IMR-90 (cell line): ENCODE measurements around the gene SRGN. TPM values are rescaled to one million over a fixed set of nuclear protein-coding genes. Genes with fewer than 3 reads are reported as not detected.
A peak's percentile ranks its signal among the peaks of the same experiment; 100 is the strongest.

Source experiments
- ATAC-seq: fragments of 200-7000 bp; cut with Tn5 transposase; 2 replicates; pipeline ENCODE4 v1.9.1; 2020; ENCODE audit warnings: low read depth, mild to moderate bottlenecking, moderate library complexity
- Bru-seq: library from RNA; stranded (reverse); fragments of 400-500 nt; gene quantifications from one replicate; lab custom pipeline; 2021; lab: Mats Ljungman, UMichigan
- BruChase-seq, 2 experiments: library from RNA; stranded (reverse); fragments of 400-500 nt; gene quantifications; one replicate each; lab custom pipeline; 2021; lab: Mats Ljungman, UMichigan
- BruUV-seq: library from RNA; stranded (reverse); fragments of 400-500 nt; replicated peaks from 2 replicates; lab custom pipeline; 2021; lab: Mats Ljungman, UMichigan
- CTCF ChIA-PET: fragments of 300-600 bp; formaldehyde crosslinking; extraction: SDS; loops from one replicate; lab custom pipeline; 2021; ENCODE audit warnings: antibody characterized with exemption; lab: Yijun Ruan, JAX
- POLR2A ChIA-PET: fragments of 300-600 bp; sonication (Branson Sonifier 250); formaldehyde crosslinking; loops from one replicate; lab custom pipeline; 2022; ENCODE audit warnings: antibody characterized with exemption; ENCODE audit not compliant: unreplicated experiment; lab: Charles Lee
- DNase-seq: peaks from one replicate; pipeline ENCODE4 v3.0.0; 2013
- H2AFZ ChIP-seq: replicated peaks from 2 replicates; pipeline ENCODE3; 2013; ENCODE audit warnings: low read length, mild to moderate bottlenecking; ENCODE audit not compliant: poor library complexity
- H2AK5ac ChIP-seq: 2 replicates; pipeline ENCODE4 v1.6.1; 2013; ENCODE audit warnings: low read depth, low read length, inconsistent platforms
- H2AK9ac ChIP-seq: replicated peaks from 2 replicates; pipeline ENCODE3; 2013; ENCODE audit warnings: mild to moderate bottlenecking, low read depth, low read length, moderate library complexity; ENCODE audit not compliant: poor library complexity
- H2BK120ac ChIP-seq: 2 replicates; pipeline ENCODE4 v1.6.1; 2013; ENCODE audit warnings: low read depth, low read length, inconsistent platforms
- H2BK15ac ChIP-seq: 3 replicates; pipeline ENCODE4 v1.6.1; 2013; ENCODE audit warnings: low read depth, low read length, inconsistent platforms
- H2BK20ac ChIP-seq: 2 replicates; pipeline ENCODE4 v1.6.1; 2013; ENCODE audit warnings: low read depth, mild to moderate bottlenecking, inconsistent platforms, low read length, moderate library complexity
- H2BK5ac ChIP-seq: 2 replicates; pipeline ENCODE4 v1.6.1; 2013; ENCODE audit warnings: mild to moderate bottlenecking, low read depth, low read length, inconsistent platforms; ENCODE audit not compliant: poor library complexity, severe bottlenecking
- H3K14ac ChIP-seq: replicated peaks from 2 replicates; pipeline ENCODE4 v1.6.1; 2013; ENCODE audit warnings: low read depth, low read length, inconsistent platforms
- H3K18ac ChIP-seq: 2 replicates; pipeline ENCODE4 v1.6.1; 2013; ENCODE audit warnings: low read depth, low read length, control low read depth
- H3K23ac ChIP-seq: 2 replicates; pipeline ENCODE4 v1.6.1; 2013; ENCODE audit warnings: low read depth, low read length, inconsistent platforms
- H3K27ac ChIP-seq: 2 replicates; pipeline ENCODE4 v1.5.1; 2013; ENCODE audit warnings: mild to moderate bottlenecking, control low read depth, low read length; ENCODE audit not compliant: insufficient read depth
- H3K27me3 ChIP-seq: 2 replicates; pipeline ENCODE4 v1.6.1; 2013; ENCODE audit warnings: low read length; ENCODE audit not compliant: control insufficient read depth, insufficient read depth
- H3K36me3 ChIP-seq: 2 replicates; pipeline ENCODE4 v1.6.1; 2013; ENCODE audit warnings: low read length, mixed read lengths; ENCODE audit not compliant: control insufficient read depth, insufficient read depth
- H3K4ac ChIP-seq: 2 replicates; pipeline ENCODE4 v1.6.1; 2013; ENCODE audit warnings: low read depth, low read length, inconsistent platforms
- H3K4me1 ChIP-seq: 2 replicates; pipeline ENCODE4 v1.6.1; 2013; ENCODE audit warnings: low read length, mixed read lengths; ENCODE audit not compliant: control insufficient read depth, insufficient read depth
- H3K4me2 ChIP-seq: 2 replicates; pipeline ENCODE4 v1.6.1; 2013; ENCODE audit warnings: low read depth, mild to moderate bottlenecking, control low read depth, low read length, moderate library complexity
- H3K4me3 ChIP-seq: 2 replicates; pipeline ENCODE4 v1.5.1; 2013; ENCODE audit warnings: low read depth, mild to moderate bottlenecking, control low read depth, low read length, moderate library complexity; ENCODE audit not compliant: insufficient read depth
- H3K56ac ChIP-seq: 2 replicates; pipeline ENCODE4 v1.6.1; 2013; ENCODE audit warnings: low read length, inconsistent platforms; ENCODE audit not compliant: insufficient read depth; ENCODE audit errors: extremely low read depth
- H3K79me1 ChIP-seq, 2 experiments: 2 replicates each; pipeline ENCODE4 v1.6.1; 2013; ENCODE audit warnings: low read length in 2 of 2, inconsistent platforms in 1 of 2, low read depth in 1 of 2
- H3K9ac ChIP-seq: 2 replicates; pipeline ENCODE4 v1.6.1; 2013; ENCODE audit warnings: low read depth, low read length, control low read depth
- H3K9me1 ChIP-seq: 2 replicates; pipeline ENCODE4 v1.6.1; 2013; ENCODE audit warnings: low read length, inconsistent platforms; ENCODE audit not compliant: insufficient read depth
- H3K9me3 ChIP-seq: 2 replicates; pipeline ENCODE4 v1.6.1; 2013; ENCODE audit warnings: low read length; ENCODE audit not compliant: control insufficient read depth, insufficient read depth
- H4K20me1 ChIP-seq: 2 replicates; pipeline ENCODE4 v1.6.1; 2013; ENCODE audit warnings: low read length, inconsistent platforms; ENCODE audit not compliant: insufficient read depth
- H4K5ac ChIP-seq: 2 replicates; pipeline ENCODE4 v1.6.1; 2013; ENCODE audit warnings: mild to moderate bottlenecking, low read depth, low read length, control low read depth
- H4K8ac ChIP-seq, 2 experiments: 2 replicates each; pipeline ENCODE4 v1.6.1; 2013; ENCODE audit warnings: low read depth in 2 of 2, low read length in 2 of 2, control low read depth in 1 of 2, inconsistent platforms in 1 of 2
- H4K91ac ChIP-seq: 2 replicates; pipeline ENCODE4 v1.6.1; 2013; ENCODE audit warnings: low read depth, low read length, inconsistent platforms; ENCODE audit not compliant: insufficient read depth
- CEBPB ChIP-seq: IDR thresholded peaks from 2 replicates; pipeline ENCODE4 v1.6.1; 2012; ENCODE audit warnings: low read depth, low read length, improper control_type of control experiment
- CHD1 ChIP-seq: IDR thresholded peaks from 2 replicates; pipeline ENCODE4 v1.6.1; 2012; ENCODE audit warnings: low read depth, low read length, improper control_type of control experiment
- CTCF ChIP-seq: conservative IDR thresholded peaks from 2 replicates; pipeline ENCODE4 v1.5.1; 2012; ENCODE audit warnings: mild to moderate bottlenecking, low read depth, low read length, improper control_type of control experiment
- FOS ChIP-seq: fragments of 150-350 bp; IDR thresholded peaks from 2 replicates; pipeline ENCODE4 v1.6.1; 2016; ENCODE audit warnings: low read depth, low read length
- MAZ ChIP-seq: IDR thresholded peaks from 2 replicates; pipeline ENCODE4 v1.6.1; 2012; ENCODE audit warnings: low read depth, mild to moderate bottlenecking, low read length, improper control_type of control experiment, moderate library complexity, borderline replicate concordance
- MXI1 ChIP-seq: IDR thresholded peaks from 2 replicates; pipeline ENCODE4 v1.6.1; 2012; ENCODE audit warnings: low read depth, mild to moderate bottlenecking, low read length, moderate library complexity, borderline replicate concordance
- NFE2L2 ChIP-seq: fragments of 150-350 bp; IDR thresholded peaks from 2 replicates; pipeline ENCODE4 v1.6.1; 2016; ENCODE audit warnings: low read depth, mild to moderate bottlenecking, low read length
- RAD21 ChIP-seq: IDR thresholded peaks from 2 replicates; pipeline ENCODE4 v1.6.1; 2012; ENCODE audit warnings: low read length, improper control_type of control experiment
- RFX5 ChIP-seq: IDR thresholded peaks from 2 replicates; pipeline ENCODE4 v1.8.0; 2012; ENCODE audit warnings: low read depth, mild to moderate bottlenecking, low read length, moderate library complexity
- USF2 ChIP-seq: fragments of 150-350 bp; IDR thresholded peaks from 2 replicates; pipeline ENCODE4 v1.6.1; 2017; ENCODE audit warnings: mild to moderate bottlenecking, antibody characterized with exemption, low read length, low read depth
- WGBS, 2 experiments: methylation state at CpG; one replicate each; pipeline versions ENCODE4 v1.1.5 to v1.1.7; 2013; ENCODE audit warnings: missing lambda C conversion rate in 2 of 2; ENCODE audit not compliant: insufficient read length in 1 of 2; ENCODE audit errors: extremely low coverage in 2 of 2; 5-methylcytosine and 5-hydroxymethylcytosine counted together
- dilution Hi-C: fragments of 300-500 bp; cut with HindIII; formaldehyde crosslinking; loops from one replicate; pipeline ENCODE4 v1.14.3; 2018; ENCODE audit warnings: low sequenced_read_pairs; ENCODE audit not compliant: unreplicated experiment
- in situ Hi-C: fragments of 300-500 bp; cut with MboI; formaldehyde crosslinking; loops from 3 replicates; pipeline ENCODE4 v1.14.3; 2019; ENCODE audit warnings: low sequenced_read_pairs, inconsistent platforms, mixed read lengths
- intact Hi-C: fragments of 100-400 bp; cut with micrococcal nuclease; formaldehyde crosslinking; loops from 2 replicates; pipeline ENCODE4 v1.10.0; 2022
- long read RNA-seq: library from polyadenylated mRNA; unstranded; transcript quantifications from one replicate; pipeline ENCODE4 v2.0.0, GENCODE V29; 2021; ENCODE audit not compliant: unreplicated experiment
- polyA plus RNA-seq, 3 experiments: library from polyadenylated mRNA; depleted of rRNA; stranded (reverse); fragments of >200 nt; gene quantifications; 2 replicates each; pipeline ENCODE4 v1.2.3, GENCODE V29; 2012; ENCODE audit warnings: low replicate concordance in 1 of 3
- total RNA-seq: library from RNA; depleted of rRNA; stranded (reverse); fragments of >200 nt; gene quantifications from 2 replicates; pipeline ENCODE4 v1.2.3, GENCODE V29; 2012; rRNA removed

The SRGN gene
- total RNA-seq (41.4 and 46.4 TPM in 2 replicates), polyA plus RNA-seq (2012; rRNA removed) (29.8 and 33.3 TPM in 2 replicates), Bru-seq, nascent RNA (percentile 43 among the genes with signal in this experiment), BruChase-seq, experiment 1, labeled RNA remaining after a 6-hour chase (percentile 31 among the genes with signal in this experiment), BruChase-seq, experiment 2, labeled RNA remaining after a 2-hour chase (percentile 24 among the genes with signal in this experiment)
- polyA plus RNA-seq (2012; cell fraction: cytosol; rRNA removed), result 12.4 and 25.7 TPM in 2 replicates
- polyA plus RNA-seq (2012; cell fraction: nucleus; rRNA removed; ENCODE audit: low replicate concordance), result 2.0 and 10.7 TPM in 2 replicates
- long read RNA-seq, partial matches to known transcripts, result 0 of 6 reads
- long read RNA-seq, other reads (novel, unspliced or antisense), result 2 of 6 reads

GRCh38 chr10:69087590-69088470 lies at the start of gene SRGN:
Gene SRGN (plus strand): TSS chr10:69088103. CDS start chr10:69088158, 55 bp downstream.
- Histone ChIP-seq H4K20me1 (no peaks in the 10 kb centered on the region), H3K9me1 (no peaks in the 10 kb centered on the region; the same call in 1 of the 2 replicates), H3K56ac (peak within 1 kb of the TSS; percentile 43; the same call in 1 of the 2 replicates), H3K4me1 (peaks cover 7% of the 10 kb centered on the region), H2BK20ac (peak within 1 kb of the TSS; percentile 91), H3K9me3 (no peaks in the 10 kb centered on the region), H3K27ac (no peak within 1 kb of the TSS; the same call in 1 of the 2 replicates), H2BK15ac (peak within 1 kb of the TSS; percentile 82; the same call in 2 of the 3 replicates), H2AK9ac (no peak within 1 kb of the TSS), H3K4me3 (peak within 1 kb of the TSS; percentile 29; the same call in 1 of the 2 replicates), H4K8ac (peak within 1 kb of the TSS; percentile 52 to 62; a peak in 3 of 4 replicates), H3K9ac (no peak within 1 kb of the TSS), H3K4ac (peak within 1 kb of the TSS; percentile 90), H3K23ac (peak within 1 kb of the TSS; percentile 81), H2BK120ac (peak within 1 kb of the TSS; percentile 94), H4K91ac (peak within 1 kb of the TSS; percentile 84), H3K4me2 (peak within 1 kb of the TSS; percentile 29; the same call in 1 of the 2 replicates), H4K5ac (peak within 1 kb of the TSS; percentile 49; the same call in 1 of the 2 replicates), H2BK5ac (peak within 1 kb of the TSS; percentile 69), H3K14ac (peak within 1 kb of the TSS; percentile 96), H3K27me3 (no peaks in the 10 kb centered on the region), H2AFZ (peak within 1 kb of the TSS; percentile 0), H3K79me1 (0 out of 4 replicates have a peak, but pooled peaks cover 0 to 6% of the 10 kb centered on the region in 2 experiments), H3K36me3 (no peaks in the 10 kb centered on the region), H3K18ac (peak within 1 kb of the TSS; percentile 52; the same call in 1 of the 2 replicates), H2AK5ac (peak within 1 kb of the TSS; percentile 81)
- BruUV-seq, result no TSS peak
- WGBS, 2 experiments, result 60% methylated on average over 1 of the region's 10 CpGs; no CpG with 5 or more reads in 1 of the 2 experiments
- ChIA-PET CTCF (interaction anchor here (0.7 to 1.0 kb wide), 2 partner anchors 31 to 83 kb away, joined by 5 to 6 read pairs; no protein-coding TSS in a partner anchor), POLR2A (interaction anchor here (0.6 kb wide), 1 partner anchor 22 kb away, joined by 3 read pairs; no protein-coding TSS in a partner anchor)
- peak; percentile 28; the same call in 1 of the 2 replicates for ATAC-seq
- DNase-seq, result peak; percentile 62
- dilution Hi-C loops, result no loop called here
- intact Hi-C loops, result no loop called here
- in situ Hi-C loops, result no loop called here
- TF ChIP-seq CHD1, result no peak
- no peak for TF ChIP-seq RFX5
- no peak for TF ChIP-seq NFE2L2
- TF ChIP-seq MXI1, result no peak
- TF ChIP-seq USF2, result no peak
- no peak for TF ChIP-seq FOS
- no peak for TF ChIP-seq RAD21
- no peak for TF ChIP-seq MAZ
- TF ChIP-seq CEBPB, result no peak
- no peak for TF ChIP-seq CTCF
